GM18498 (cell line): ENCODE data around the gene NHSL1.

Experiments used
- ATAC-seq: cut with Tn5 transposase; IDR thresholded peaks from one replicate; pipeline ENCODE4 v1.9.1; 2021; ENCODE audit warnings: mild to moderate bottlenecking, moderate library complexity; ENCODE audit not compliant: unreplicated experiment

NHSL1 gene

GRCh38 chr6:138406443-138406842, 92.9 kb downstream of the NHSL1 start:
- no peak for ATAC-seq

GRCh38 chr6:138405816-138406413, 93.4 kb downstream of the NHSL1 start:
- no peak for ATAC-seq

GRCh38 chr6:138404666-138405337, 94.5 kb downstream of the NHSL1 start:
- no peak for ATAC-seq

- peak; percentile 94 for ATAC-seq
Observed at GRCh38 chr6:138403801-138404665, 95.3 kb downstream of the NHSL1 start, which contains the start of gene HEBP2. TSS of gene HEBP2 (plus strand) at chr6:138404223. CDS start at chr6:138404496, 273 bp downstream.

- peak; percentile 25 for ATAC-seq
Observed at GRCh38 chr6:138403324-138403800, 95.9 kb downstream of the NHSL1 start.

GRCh38 chr6:138402838-138403187, 96.5 kb downstream of the NHSL1 start:
- ATAC-seq: no peak

GRCh38 chr6:138401960-138402837, 97.1 kb downstream of the NHSL1 start:
- ATAC-seq: no peak

- ATAC-seq: no peak
Observed at GRCh38 chr6:138400326-138400725, 99.0 kb downstream of the NHSL1 start.

GRCh38 chr6:138397128-138398122, 101.9 kb downstream of the NHSL1 start:
- no peak for ATAC-seq

- no peak for ATAC-seq
Observed at GRCh38 chr6:138396709-138397108, 102.6 kb downstream of the NHSL1 start.

GRCh38 chr6:138393871-138394783, 105.2 kb downstream of the NHSL1 start:
- no peak for ATAC-seq

- ATAC-seq: no peak
Observed at GRCh38 chr6:138389551-138389950, 109.7 kb downstream of the NHSL1 start.

GRCh38 chr6:138387577-138388368, 111.5 kb downstream of the NHSL1 start:
- ATAC-seq: no peak

GRCh38 chr6:138386897-138387296, 112.4 kb downstream of the NHSL1 start:
- ATAC-seq: no peak

GRCh38 chr6:138383776-138384175, 115.5 kb downstream of the NHSL1 start:
- ATAC-seq: no peak

GRCh38 chr6:138382498-138383265, 116.6 kb downstream of the NHSL1 start:
- no peak for ATAC-seq

- no peak for ATAC-seq
Observed at GRCh38 chr6:138378463-138378862, 120.8 kb downstream of the NHSL1 start.
